NCI-H2081 (cell line): ENCODE measurements around the gene TBC1D24.

Experiments used
- DNase-seq, 2 experiments: peaks; one replicate each; lab custom pipeline; 2025; lab: John Stamatoyannopoulos, UW

Gene TBC1D24

DNA sequence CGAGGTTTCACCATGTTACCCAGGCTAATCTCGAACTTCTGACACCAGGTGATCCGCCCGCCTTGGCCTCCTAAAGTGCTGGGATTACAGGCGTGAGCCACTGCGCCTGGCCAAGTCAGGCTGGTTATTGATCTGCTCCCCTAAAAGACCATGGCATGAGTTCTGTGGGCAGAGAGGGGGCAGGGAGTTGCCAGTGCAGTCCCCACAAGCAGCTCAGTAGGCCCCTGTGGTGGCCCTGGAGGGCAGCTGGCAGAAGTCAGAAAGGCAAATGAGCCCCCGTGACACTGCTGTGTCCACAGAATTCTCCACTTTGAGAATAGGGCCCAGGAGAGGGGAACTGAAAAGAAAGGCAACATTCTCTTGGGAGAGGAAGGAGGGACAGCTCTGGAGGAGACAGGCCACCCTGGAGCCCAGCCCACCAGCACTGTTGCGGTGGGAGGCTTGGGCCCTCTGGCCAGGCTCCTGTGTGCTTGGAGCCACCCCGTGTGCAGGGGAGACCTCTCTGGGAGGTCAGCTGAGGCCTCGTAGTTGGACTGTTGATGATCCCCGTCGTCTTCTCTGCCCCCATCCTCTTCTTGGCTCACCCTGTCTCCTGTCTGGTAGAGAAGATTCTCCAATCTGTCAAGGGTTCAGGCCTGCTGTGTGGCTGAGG is 43.2 kb downstream of the TBC1D24 start:
- DNase-seq = no peak

DNA sequence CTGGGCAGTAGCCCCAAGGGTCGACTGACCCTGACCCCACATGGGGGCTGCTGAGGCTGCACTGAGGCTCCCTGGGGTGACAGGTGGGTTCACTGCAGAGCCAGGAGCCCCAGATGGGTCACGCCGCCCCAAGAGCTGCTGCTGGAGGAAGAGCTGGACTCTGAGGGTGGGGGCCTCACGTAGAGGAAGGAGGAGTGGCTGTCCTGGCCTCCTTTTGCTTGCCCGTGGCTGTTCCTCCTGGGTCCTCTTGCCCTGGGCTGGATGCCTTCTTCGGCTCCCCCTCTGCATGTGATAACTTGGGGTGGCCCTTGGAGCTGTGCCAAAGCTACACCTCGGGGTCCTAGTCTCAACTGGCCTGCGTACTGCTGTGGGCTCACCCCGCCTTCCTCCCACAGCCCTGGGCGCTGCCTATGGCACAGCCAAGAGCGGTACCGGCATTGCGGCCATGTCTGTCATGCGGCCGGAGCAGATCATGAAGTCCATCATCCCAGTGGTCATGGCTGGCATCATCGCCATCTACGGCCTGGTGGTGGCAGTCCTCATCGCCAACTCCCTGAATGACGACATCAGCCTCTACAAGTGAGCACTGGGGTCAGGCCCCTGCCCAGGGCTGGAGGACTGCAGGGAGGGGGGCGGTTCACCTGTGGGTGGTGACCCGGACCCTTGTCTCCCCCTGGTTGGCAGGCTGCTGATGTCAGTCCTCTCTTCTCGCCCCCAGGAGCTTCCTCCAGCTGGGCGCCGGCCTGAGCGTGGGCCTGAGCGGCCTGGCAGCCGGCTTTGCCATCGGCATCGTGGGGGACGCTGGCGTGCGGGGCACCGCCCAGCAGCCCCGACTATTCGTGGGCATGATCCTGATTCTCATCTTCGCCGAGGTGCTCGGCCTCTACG is 44.1 kb downstream of the TBC1D24 start:
- DNase-seq = no peak

DNA sequence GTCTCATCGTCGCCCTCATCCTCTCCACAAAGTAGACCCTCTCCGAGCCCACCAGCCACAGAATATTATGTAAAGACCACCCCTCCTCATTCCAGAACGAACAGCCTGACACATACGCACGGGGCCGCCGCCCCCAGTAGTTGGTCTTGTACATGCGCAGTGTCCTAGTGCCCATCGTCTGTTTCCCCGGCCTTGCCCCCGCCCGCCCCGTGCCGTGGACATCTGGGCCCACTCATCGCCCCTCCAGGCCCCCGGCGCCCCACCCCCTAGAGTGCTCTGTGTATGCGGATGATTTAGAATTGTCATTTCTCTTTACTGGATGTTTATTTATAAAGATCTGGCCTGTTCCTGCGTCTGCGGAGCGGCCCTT is 44.8 kb downstream of the TBC1D24 start:
- DNase-seq = no peak

DNA sequence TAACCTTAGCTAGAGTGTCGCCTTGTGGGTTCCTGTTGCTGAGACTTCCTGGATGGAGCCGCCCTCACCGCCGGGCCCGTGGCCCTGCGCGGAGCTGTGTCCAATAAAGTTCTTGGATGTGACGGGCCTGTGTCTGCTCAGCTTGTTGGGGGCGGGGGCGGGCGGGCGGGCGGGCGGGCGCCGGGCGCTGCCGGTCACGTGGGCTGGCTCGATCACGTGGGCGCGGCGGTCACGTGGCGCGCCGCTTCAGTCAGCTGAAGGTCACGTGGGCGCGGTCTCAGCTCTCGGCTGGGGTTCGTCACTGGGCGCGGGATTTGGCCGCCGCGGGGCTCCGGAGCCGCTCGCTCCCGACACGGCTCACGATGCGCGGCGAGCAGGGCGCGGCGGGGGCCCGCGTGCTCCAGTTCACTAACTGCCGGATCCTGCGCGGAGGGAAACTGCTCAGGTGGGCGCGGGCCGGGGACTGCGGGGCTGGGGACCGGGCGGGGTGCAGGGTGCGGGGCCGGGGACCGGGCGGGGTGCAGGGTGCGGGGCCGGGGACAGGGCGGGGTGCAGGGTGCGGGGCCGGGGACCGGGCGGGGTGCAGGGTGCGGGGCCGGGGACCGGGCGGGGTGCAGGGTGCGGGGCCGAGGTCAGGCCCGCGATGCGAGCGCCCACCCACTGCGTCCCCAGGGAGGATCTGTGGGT is 45.3 kb downstream of the TBC1D24 start, which contains the start of gene AMDHD2:
AMDHD2 (plus strand) TSS at position 275 of the 687 bp plus-strand sequence; CDS start at position 363, 88 bp downstream.
- peak; percentile 82 to 86 for DNase-seq

DNA sequence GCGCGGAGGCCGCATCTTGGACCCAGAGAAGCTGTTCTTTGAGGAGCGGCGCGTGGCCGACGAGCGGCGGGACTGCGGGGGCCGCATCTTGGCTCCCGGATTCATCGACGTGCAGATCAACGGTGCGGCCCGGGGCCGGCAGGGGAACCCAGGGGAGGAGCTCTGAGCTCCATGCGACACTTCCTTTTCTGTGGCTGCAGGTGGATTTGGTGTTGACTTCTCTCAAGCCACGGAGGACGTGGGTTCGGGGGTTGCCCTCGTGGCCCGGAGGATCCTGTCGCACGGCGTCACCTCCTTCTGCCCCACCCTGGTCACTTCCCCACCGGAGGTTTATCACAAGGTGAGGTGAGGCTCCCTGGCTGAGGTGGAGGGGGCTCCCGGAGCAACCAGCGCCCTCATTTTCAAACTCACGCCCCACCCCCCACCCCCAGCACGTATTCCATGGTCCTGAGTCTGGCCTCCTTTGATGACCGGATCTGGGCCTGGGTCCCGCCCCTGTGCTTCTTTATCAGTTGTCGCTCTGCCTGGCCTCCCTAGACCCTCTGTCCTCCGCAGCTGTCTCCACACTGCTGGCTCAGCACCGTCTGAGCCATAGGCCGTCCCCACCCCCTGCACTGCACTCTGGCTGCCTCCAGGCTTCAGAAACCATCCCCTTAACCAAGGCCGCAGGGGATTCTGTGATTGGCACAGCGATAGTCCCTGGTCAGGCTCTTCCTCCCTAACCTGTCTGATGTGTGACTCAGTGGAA is 46.0 kb downstream of the TBC1D24 start:
- no peak for DNase-seq

DNA sequence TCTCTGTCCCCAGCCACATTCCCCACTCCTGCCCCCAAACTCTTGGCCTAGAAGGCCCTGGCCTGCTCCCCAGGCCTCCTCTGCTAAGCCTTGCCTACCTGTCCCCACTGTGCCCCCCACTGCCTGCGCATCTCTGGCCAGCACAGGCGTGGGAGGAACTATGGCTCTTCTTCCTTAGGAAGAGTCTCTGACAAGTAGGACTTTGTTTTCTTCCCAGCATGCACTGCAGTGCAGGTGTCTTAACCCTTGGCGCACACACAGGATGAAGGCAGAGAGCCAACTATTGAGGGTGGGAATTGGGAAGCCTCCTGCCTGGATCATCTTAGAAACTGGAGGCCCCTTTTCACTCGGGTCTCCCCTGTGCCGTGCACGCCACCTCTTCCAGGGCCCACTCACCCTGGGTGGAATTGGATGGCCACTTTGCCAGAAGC is 48.9 kb downstream of the TBC1D24 start:
- no peak for DNase-seq

DNA sequence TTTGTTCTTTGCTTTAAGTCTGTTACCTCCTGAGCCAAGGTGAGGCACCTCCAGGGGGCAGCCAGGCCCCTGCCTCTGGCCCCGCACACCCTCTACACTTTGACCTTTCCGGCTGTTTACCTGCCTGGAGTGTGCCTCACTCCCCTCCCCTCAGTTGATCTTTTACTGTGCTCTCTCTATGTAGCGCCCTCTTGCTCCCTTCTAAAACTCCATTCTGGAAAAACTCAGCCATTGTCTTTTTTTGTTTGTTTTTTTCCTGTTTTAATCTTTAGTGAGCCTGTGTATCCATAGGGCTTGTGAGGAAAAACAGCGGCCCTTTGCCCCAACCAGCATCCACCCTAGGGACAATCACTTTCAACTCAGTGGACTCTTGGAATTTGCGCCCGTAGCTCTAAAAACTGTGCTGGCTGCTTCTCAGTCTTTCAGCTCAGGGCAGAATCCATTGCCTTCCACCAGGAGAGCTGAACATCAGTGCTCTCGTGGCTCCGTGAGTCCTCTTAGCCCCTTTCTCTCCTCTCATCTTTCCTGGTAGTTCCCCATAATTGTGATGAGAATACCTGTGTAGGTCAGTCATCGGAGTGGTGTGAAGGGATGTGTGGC is 49.5 kb downstream of the TBC1D24 start:
- DNase-seq = no peak

DNA sequence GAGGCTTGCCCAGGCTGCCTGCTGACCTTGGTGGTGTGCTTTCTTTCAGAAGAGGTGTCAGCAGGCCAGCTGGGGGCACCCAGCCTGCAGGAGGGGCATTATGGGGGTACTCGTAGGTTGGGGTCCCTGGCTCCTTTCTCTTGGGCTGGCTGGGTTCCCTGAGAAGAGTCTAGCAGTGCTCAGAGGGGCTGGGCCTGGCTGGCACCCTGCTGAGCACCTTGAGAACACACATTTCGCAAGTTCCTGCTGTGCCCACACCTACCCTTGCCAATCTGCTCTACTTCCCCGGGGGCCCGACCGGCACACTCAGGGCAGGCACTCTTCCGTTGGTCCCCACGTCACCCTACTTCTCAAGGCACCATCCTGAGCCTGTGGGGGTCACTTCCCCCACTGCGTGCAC is 51.2 kb downstream of the TBC1D24 start:
- DNase-seq = no peak

DNA sequence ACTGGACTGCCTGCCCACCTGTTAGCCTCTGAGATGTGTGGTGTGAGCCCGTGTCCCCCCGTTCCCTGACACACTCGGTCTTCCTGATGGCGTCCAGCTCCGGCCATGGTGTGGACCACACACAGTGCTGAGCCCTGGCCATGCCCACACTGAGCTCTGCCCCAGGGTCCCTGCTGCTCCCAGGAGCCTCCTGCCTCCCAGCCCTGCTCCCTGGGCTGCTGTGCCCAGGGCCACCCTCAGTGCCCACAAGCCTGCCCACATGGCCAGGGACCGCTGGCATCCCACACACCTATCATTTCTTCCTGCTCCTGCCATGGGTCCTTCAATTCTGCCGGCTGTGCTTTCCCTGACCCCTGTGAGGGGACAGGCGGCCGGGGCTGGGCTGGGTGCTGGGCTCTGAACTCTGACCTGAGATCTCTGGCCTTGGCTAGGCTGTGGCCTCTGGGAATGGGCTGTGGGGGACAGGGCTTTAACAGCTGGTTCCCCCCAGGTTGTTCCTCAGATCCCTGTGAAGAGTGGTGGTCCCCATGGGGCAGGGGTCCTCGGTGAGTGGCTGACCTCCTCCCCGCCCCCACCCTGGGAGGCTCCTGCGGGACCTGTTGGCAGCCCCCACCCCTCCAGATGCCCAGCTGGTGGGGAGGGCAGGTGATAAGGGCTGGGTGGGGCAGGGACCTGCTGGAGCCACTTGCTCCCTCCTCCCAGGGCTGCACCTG is 52.3 kb downstream of the TBC1D24 start:
- no peak for DNase-seq

DNA sequence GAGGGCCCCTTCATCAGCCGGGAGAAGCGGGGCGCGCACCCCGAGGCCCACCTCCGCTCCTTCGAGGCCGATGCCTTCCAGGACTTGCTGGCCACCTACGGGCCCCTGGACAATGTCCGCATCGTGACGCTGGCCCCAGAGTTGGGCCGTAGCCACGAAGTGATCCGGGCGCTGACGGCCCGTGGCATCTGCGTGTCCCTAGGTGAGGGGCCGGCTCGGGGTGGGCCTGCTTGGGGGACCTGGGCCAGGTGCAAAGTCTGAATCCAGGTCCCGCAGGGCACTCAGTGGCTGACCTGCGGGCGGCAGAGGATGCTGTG is 52.8 kb downstream of the TBC1D24 start:
- DNase-seq = no peak

DNA sequence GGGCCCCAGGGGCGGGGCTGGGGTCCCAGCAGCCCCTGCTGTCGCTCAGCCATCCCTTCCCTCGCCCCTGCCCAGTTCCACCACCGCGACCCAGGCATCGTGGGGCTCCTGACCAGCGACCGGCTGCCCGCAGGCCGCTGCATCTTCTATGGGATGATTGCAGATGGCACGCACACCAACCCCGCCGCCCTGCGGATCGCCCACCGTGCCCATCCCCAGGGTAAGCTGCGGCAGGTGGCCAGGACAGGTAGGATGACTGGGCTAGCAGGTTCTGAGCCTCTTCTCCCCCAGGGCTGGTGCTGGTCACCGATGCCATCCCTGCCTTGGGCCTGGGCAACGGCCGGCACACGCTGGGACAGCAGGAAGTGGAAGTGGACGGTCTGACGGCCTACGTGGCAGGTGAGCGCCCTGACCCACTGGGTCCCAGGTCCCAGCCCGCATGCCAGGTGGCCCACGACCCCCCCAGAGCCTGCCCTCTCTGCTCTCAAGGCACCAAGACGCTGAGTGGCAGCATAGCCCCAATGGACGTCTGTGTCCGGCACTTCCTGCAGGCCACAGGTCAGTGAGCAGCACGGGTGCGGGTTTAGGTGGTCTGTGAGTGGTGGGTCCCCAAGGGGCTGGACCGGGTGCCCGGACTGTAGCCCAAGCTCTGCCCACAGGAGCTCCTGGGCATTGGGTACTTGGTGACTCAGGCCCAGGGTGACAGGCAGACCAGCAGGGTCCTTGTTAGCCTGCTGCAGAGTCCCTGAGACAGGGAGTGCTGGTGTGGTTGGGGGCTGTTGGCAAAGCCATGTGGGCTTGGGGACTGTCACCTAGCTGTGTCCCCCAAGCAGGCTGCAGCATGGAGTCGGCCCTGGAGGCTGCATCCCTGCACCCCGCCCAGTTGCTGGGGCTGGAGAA is 53.5 kb downstream of the TBC1D24 start:
- no peak for DNase-seq

DNA sequence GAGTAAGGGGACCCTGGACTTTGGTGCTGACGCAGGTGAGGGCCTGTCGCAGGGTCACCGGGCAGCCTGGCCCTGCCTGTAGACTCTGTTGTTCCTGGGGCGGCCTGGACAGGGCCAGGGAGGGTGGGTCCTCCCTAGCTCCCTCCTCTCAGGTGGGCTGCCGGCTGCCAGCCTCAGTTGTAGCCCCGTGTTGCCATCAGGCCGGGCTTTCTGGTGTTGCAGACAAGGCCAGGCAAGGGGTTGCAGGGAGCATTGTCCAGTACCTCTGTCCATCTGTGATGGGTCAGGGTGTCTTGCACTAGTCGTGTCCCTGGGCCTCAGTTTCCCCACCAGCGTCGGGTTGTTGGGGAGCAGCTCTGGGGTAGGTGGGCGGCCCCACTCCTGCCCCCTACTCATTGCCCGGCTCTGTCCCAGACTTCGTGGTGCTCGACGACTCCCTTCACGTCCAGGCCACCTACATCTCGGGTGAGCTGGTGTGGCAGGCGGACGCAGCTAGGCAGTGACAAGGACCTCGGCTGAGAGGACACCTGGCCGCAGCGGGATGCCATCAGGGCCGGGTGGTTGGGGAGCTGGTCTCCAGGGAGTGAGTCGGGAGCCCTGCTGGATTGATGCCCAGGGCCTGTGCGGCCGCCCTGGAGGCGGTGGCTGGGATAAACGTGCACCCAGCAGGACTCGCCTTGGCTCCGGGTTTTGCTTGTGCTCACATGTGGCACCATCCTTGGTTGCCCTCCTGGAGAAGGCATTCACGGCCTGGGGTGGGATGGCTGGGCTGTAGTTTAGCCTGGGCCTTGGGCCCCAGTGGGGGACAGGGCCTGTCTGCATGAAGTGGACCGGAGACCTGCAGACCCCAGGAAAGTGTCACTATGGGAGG is 54.4 kb downstream of the TBC1D24 start:
- DNase-seq = no peak

DNA sequence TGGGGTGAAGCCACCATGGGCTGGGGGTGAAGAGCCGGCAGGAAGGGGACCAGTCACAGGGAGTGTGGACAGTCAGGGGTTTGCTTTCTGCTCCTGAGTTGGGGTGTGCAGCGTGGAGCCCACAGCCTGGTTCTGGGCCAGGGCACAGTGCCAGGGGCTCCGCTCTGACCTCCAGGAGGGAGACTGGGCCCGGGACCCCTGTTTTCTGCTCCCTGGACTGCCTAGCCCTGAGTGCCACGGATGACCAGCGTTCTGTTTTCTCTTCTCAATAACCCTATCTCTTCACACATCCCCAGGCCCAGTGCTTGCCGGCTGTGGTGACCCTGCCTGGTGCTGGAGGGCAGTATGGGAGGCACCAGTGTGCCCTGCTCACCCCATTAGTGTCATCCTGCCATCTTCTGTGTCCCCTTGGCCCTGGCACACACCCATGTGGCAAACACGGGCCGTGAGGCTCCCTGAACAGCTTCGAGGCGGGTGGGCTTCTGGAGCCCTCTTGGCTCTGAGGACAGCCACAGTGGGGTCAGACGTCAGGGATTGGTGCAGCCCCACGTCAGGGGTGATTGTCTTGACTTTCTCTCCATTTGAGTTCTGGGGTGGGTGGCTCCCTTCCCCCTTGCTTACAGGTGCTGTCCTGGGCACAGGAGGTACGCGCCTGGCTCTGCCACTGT is 55.2 kb downstream of the TBC1D24 start:
- no peak for DNase-seq

DNA sequence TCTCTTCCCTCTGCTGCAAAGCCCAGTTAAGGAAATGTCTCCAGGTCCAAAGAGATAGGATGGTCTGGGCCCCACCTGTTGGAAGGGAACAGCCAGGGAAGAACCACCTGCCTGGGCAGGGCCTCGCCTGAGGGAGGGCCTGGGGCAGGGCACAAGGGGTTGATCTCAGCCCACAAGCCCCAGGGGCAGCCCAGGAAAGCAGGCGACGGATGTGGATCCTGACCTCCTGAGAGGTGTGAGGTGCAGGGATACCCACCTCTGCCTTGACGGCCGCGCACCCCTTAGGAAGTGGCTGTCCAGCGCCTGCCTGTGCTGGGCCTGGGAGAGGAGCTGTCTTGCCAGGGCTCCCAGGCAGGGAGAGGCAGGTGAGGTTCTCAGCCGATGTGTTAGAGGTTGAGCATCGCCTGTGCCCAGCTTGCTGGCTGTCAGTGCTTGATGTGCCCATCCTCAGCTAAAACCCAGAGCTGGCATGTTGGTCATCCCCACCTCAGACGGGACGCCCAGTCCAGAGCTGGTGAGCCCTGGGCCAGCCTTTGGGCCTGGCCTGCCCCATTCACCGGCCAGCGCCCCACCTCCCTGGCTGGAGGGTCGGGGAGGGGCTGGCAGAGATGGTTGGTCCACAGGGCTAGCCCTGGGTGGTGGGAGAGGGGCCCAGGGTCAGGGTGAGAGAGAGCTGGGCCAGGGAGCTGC is 55.8 kb downstream of the TBC1D24 start:
- no peak for DNase-seq

DNA sequence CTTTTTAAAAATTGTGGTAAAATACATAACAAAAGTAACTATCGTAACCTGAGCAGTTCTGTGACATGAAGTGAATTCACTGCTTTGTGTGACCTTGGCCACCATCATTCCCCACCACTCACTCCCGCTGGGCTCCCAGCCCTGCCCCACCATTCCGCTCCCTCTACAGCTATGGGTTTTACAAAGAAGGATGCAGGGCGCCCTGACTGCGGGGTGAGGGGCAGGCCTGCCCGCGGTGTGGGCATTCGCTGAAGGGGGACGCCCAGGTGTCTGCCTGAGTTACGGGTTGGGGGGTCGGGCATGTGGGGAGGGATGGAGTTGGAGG is 56.4 kb downstream of the TBC1D24 start, which contains the start of gene CEMP1:
CEMP1 (minus strand) TSS at position 38 of the 325 bp plus-strand sequence. CDS start 335 bp downstream, outside the sequence.
- no peak for DNase-seq

DNA sequence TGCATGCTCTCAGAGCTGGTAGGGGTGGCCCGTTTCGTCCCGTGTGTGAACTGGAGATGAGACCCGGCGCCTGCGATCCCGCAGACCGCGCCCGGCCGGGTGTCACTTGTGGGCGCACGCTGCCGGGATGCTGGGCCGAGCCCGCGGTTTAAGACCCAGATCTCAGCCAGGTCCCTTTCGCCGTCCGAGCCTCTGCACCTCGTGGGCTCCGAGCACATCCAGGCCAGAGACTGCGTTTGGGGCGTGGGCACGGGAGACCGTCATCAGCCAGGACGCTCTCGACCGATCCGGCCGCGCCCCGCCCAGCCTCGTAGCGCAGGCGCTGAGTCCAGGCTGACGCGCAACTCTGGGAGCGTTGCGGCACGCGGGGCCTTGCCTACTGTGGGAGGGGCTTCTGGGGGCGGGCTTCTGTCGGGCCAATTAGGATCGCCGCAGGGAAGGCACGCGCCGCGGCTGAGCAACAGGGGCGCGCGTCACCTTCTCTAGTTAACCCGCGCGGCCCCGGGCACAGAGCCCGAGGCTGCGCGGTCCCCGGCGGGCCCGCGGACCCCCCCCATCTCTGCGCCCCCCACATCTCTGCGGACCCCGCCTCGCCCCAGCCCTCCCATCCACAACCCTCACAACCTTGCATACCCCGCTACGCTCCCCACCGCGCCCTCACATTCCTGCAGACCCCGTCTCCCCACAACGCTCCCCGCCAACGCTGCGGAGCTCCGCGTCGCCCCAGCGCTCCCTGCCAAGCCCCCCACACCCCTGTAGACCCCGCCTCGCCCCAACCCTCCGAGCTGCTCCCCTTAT is 57.0 kb downstream of the TBC1D24 start:
- peak; percentile 97 to 98 for DNase-seq
